ENCODE measurements around the gene SPRR2A.
"Not testable (repeated sequence)": the region's sequence is repeated elsewhere in the genome, so short reads cannot be mapped to it uniquely, and the experiment has no call there.

SPRR2A gene

DNA sequence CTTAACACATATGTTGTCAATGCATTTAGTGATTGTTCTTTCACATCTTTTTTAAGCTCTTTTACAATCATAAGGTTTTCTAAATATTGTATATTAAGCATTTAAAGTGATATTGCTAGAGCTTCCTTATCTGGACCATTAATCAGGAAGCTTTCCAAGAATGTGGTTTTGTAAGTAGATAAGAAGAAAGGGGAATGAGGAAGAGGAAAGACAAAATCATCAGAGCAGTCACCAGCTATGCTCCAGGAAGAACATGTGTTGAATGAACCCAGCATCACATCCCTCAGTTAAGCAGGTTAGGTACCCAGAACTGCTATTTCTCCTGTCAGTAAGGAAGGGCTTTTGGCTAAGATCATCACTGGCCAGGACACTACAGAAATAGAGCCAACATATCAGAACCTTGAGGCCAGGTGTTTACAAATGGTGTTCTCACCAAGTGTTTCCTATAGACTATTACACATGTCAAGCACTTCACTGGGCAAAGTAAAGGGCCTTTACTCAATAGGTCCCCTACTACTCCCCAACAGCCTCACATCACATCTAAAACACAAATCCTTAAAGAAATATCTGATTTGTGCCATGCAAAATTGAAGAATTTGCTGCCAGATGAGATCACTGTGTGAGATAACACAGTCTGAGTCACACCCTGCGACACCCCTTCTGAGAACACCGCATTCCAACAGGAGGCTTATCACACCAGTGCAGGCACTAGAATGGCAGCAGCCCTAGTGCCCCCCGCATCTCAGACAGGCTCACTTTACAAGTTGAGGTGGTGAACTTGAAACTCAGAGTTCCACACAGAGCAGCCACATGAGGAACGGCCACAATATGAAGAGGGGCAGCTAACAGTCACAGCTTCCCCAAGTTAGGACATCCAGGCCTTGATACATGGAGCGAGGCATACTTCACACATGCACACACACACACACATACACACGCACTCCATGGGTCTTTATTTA lies 1.8 kb upstream of the SPRR2A start:
- H3K4me1 ChIP-seq (ENCODE audit: control insufficient read depth, insufficient read depth, low read length): no peaks in the 10 kb centered on the region
- no peaks in the 10 kb centered on the region for H3K36me3 ChIP-seq (ENCODE audit: control insufficient read depth in 2 of 2, insufficient read depth in 2 of 2, low read length in 2 of 2)
- H3K9ac ChIP-seq (ENCODE audit: low read length in 2 of 2): no peak overlapping the region
- H3K27me3 ChIP-seq (ENCODE audit: control insufficient read depth in 1 of 2, insufficient read depth in 2 of 2, low read length in 2 of 2): no peaks in the 10 kb centered on the region
- H3K27ac ChIP-seq (ENCODE audit: low read length): no peak overlapping the region
- H3K4me3 ChIP-seq (ENCODE audit: low read length in 2 of 2): no peak overlapping the region
- no peaks in the 10 kb centered on the region for H3K9me3 ChIP-seq (ENCODE audit: control insufficient read depth in 2 of 2, low read length in 2 of 2)

GRCh38 chr1:153058154-153058553 lies 842 bp upstream of the SPRR2A start:
- Histone ChIP-seq H3K4me3 (ENCODE audit: low read length in 2 of 2) (no peak overlapping the region), H3K9me3 (ENCODE audit: control insufficient read depth in 2 of 2, low read length in 2 of 2) (no peaks in the 10 kb centered on the region), H3K9ac (ENCODE audit: low read length in 2 of 2) (no peak overlapping the region), H3K27ac (ENCODE audit: low read length) (no peak overlapping the region), H3K4me1 (ENCODE audit: control insufficient read depth, insufficient read depth, low read length) (no peaks in the 10 kb centered on the region), H3K27me3 (ENCODE audit: control insufficient read depth in 1 of 2, insufficient read depth in 2 of 2, low read length in 2 of 2) (no peaks in the 10 kb centered on the region), H3K36me3 (ENCODE audit: control insufficient read depth in 2 of 2, insufficient read depth in 2 of 2, low read length in 2 of 2) (no peaks in the 10 kb centered on the region)

GRCh38 chr1:153056111-153056510 lies 1.2 kb downstream of the SPRR2A start:
- H3K4me1 ChIP-seq (ENCODE audit: control insufficient read depth, insufficient read depth, low read length); H3K9ac ChIP-seq (ENCODE audit: low read length in 2 of 2); H3K27ac ChIP-seq (ENCODE audit: low read length); H3K27me3 ChIP-seq (ENCODE audit: control insufficient read depth in 1 of 2, insufficient read depth in 2 of 2, low read length in 2 of 2); H3K4me3 ChIP-seq (ENCODE audit: low read length in 2 of 2); H3K9me3 ChIP-seq (ENCODE audit: control insufficient read depth in 2 of 2, low read length in 2 of 2); H3K36me3 ChIP-seq (ENCODE audit: control insufficient read depth in 2 of 2, insufficient read depth in 2 of 2, low read length in 2 of 2): not testable (repeated sequence)

- Histone ChIP-seq H3K36me3 (ENCODE audit: control insufficient read depth in 2 of 2, insufficient read depth in 2 of 2, low read length in 2 of 2) (no peaks in the 10 kb centered on the region), H3K4me1 (ENCODE audit: control insufficient read depth, insufficient read depth, low read length) (no peaks in the 10 kb centered on the region), H3K9ac (ENCODE audit: low read length in 2 of 2) (no peak overlapping the region)
Measured at GRCh38 chr1:153049211-153049610, 8.1 kb downstream of the SPRR2A start.

GRCh38 chr1:153040950-153041631 lies 16.2 kb downstream of the SPRR2A start, which contains the start of gene SPRR2D:
Gene SPRR2D (minus strand): TSS chr1:153041120. CDS start chr1:153040346, 774 bp downstream.
- Histone ChIP-seq H3K9ac (ENCODE audit: low read length in 2 of 2) (no peak within 1 kb of the TSS), H3K27ac (ENCODE audit: low read length) (no peak within 1 kb of the TSS), H3K27me3 (ENCODE audit: control insufficient read depth in 1 of 2, insufficient read depth in 2 of 2, low read length in 2 of 2) (no peaks in the 10 kb centered on the region), H3K9me3 (ENCODE audit: control insufficient read depth in 2 of 2, low read length in 2 of 2) (no peaks in the 10 kb centered on the region), H3K36me3 (ENCODE audit: control insufficient read depth in 2 of 2, insufficient read depth in 2 of 2, low read length in 2 of 2) (no peaks in the 10 kb centered on the region), H3K4me1 (ENCODE audit: control insufficient read depth, insufficient read depth, low read length) (no peaks in the 10 kb centered on the region), H3K4me3 (ENCODE audit: low read length in 2 of 2) (no peak within 1 kb of the TSS)

More at GRCh38 chr1:153049211-153049610, 8.1 kb downstream of the SPRR2A start:
- no peak overlapping the region for H3K4me3 ChIP-seq (ENCODE audit: low read length in 2 of 2)
- H3K27ac ChIP-seq (ENCODE audit: low read length): no peak overlapping the region
- no peaks in the 10 kb centered on the region for H3K9me3 ChIP-seq (ENCODE audit: control insufficient read depth in 2 of 2, low read length in 2 of 2)
- H3K27me3 ChIP-seq (ENCODE audit: control insufficient read depth in 1 of 2, insufficient read depth in 2 of 2, low read length in 2 of 2): no peaks in the 10 kb centered on the region

- Histone ChIP-seq H3K27me3 (ENCODE audit: control insufficient read depth in 1 of 2, insufficient read depth in 2 of 2, low read length in 2 of 2) (no peaks in the 10 kb centered on the region), H3K27ac (ENCODE audit: low read length) (no peak overlapping the region), H3K36me3 (ENCODE audit: control insufficient read depth in 2 of 2, insufficient read depth in 2 of 2, low read length in 2 of 2) (no peaks in the 10 kb centered on the region), H3K9ac (ENCODE audit: low read length in 2 of 2) (no peak overlapping the region), H3K4me1 (ENCODE audit: control insufficient read depth, insufficient read depth, low read length) (no peaks in the 10 kb centered on the region), H3K9me3 (ENCODE audit: control insufficient read depth in 2 of 2, low read length in 2 of 2) (no peaks in the 10 kb centered on the region), H3K4me3 (ENCODE audit: low read length in 2 of 2) (no peak overlapping the region)
Measured at GRCh38 chr1:153035211-153035610, 22.1 kb downstream of the SPRR2A start.

DNA sequence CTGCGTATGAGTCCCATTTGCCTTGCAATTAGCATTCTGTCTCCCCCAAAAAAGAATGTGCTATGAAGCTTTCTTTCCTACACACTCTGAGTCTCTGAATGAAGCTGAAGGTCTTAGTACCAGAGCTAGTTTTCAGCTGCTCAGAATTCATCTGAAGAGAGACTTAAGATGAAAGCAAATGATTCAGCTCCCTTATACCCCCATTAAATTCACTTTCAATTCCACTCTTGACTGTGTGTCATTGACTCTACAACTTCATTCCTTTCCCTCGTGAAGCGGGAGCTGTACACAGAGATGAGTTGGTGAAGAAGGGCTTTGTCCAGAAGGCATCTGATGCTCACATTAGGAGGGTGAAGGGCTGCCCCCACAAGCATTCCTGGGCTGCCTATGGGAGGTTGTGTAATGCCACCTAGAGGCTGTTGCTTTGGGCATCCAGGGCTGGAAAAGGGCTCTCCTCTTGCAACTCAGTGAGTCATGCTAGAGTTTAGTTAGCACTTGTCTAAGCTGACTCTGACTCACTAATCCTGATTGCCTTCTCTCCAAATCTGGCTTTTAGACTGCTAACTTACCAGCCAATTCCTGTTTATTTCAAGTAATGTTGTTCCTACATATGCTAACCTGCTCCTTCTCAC lies 24.5 kb downstream of the SPRR2A start:
- Histone ChIP-seq H3K36me3 (ENCODE audit: control insufficient read depth in 2 of 2, insufficient read depth in 2 of 2, low read length in 2 of 2) (no peaks in the 10 kb centered on the region), H3K4me1 (ENCODE audit: control insufficient read depth, insufficient read depth, low read length) (no peaks in the 10 kb centered on the region), H3K4me3 (ENCODE audit: low read length in 2 of 2) (no peak overlapping the region), H3K9ac (ENCODE audit: low read length in 2 of 2) (no peak overlapping the region), H3K9me3 (ENCODE audit: control insufficient read depth in 2 of 2, low read length in 2 of 2) (no peaks in the 10 kb centered on the region), H3K27ac (ENCODE audit: low read length) (no peak overlapping the region), H3K27me3 (ENCODE audit: control insufficient read depth in 1 of 2, insufficient read depth in 2 of 2, low read length in 2 of 2) (no peaks in the 10 kb centered on the region)

GRCh38 chr1:153032073-153032472 lies 25.2 kb downstream of the SPRR2A start:
- no peak overlapping the region for H3K4me3 ChIP-seq (ENCODE audit: low read length in 2 of 2)
- no peaks in the 10 kb centered on the region for H3K9me3 ChIP-seq (ENCODE audit: control insufficient read depth in 2 of 2, low read length in 2 of 2)

DNA sequence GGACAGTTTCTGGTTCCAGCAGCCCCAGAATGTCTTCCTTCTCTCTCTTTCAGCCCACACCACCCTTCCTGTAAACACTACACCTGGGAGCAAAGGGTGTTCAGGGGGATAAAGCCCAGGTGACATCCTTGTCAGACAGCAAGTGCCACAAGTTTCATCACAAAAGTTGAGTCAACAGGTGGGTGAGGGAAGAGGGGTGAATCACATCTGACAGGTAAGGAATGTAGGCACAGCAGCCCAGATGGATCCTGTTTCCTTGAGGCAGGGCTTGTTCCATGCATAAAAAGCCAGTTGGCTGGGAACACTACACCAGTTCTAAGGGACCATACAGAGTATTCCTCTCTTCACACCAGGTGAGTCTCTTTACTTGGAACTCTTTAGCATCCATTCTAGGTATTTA lies 26.4 kb downstream of the SPRR2A start, which contains the start of gene SPRR1B:
Gene SPRR1B (plus strand): TSS at position 309 of the 400 bp plus-strand sequence. CDS start 1,143 bp downstream, outside the sequence.
- Histone ChIP-seq H3K4me1 (ENCODE audit: control insufficient read depth, insufficient read depth, low read length) (no peaks in the 10 kb centered on the region), H3K4me3 (ENCODE audit: low read length in 2 of 2) (no peak within 1 kb of the TSS), H3K27me3 (ENCODE audit: control insufficient read depth in 1 of 2, insufficient read depth in 2 of 2, low read length in 2 of 2) (no peaks in the 10 kb centered on the region), H3K36me3 (ENCODE audit: control insufficient read depth in 2 of 2, insufficient read depth in 2 of 2, low read length in 2 of 2) (no peaks in the 10 kb centered on the region), H3K27ac (ENCODE audit: low read length) (no peak within 1 kb of the TSS), H3K9me3 (ENCODE audit: control insufficient read depth in 2 of 2, low read length in 2 of 2) (no peaks in the 10 kb centered on the region), H3K9ac (ENCODE audit: low read length in 2 of 2) (no peak within 1 kb of the TSS)

More at GRCh38 chr1:153032073-153032472, 25.2 kb downstream of the SPRR2A start:
- H3K9ac ChIP-seq (ENCODE audit: low read length in 2 of 2): no peak overlapping the region
- H3K27me3 ChIP-seq (ENCODE audit: control insufficient read depth in 1 of 2, insufficient read depth in 2 of 2, low read length in 2 of 2): no peaks in the 10 kb centered on the region
- no peaks in the 10 kb centered on the region for H3K36me3 ChIP-seq (ENCODE audit: control insufficient read depth in 2 of 2, insufficient read depth in 2 of 2, low read length in 2 of 2)
- H3K4me1 ChIP-seq (ENCODE audit: control insufficient read depth, insufficient read depth, low read length): no peaks in the 10 kb centered on the region
- no peak overlapping the region for H3K27ac ChIP-seq (ENCODE audit: low read length)

- Histone ChIP-seq H3K9me3 (ENCODE audit: control insufficient read depth in 2 of 2, low read length in 2 of 2) (no peaks in the 10 kb centered on the region), H3K27me3 (ENCODE audit: control insufficient read depth in 1 of 2, insufficient read depth in 2 of 2, low read length in 2 of 2) (no peaks in the 10 kb centered on the region), H3K36me3 (ENCODE audit: control insufficient read depth in 2 of 2, insufficient read depth in 2 of 2, low read length in 2 of 2) (no peaks in the 10 kb centered on the region), H3K27ac (ENCODE audit: low read length) (no peak overlapping the region), H3K4me3 (ENCODE audit: low read length in 2 of 2) (no peak overlapping the region), H3K9ac (ENCODE audit: low read length in 2 of 2) (no peak overlapping the region), H3K4me1 (ENCODE audit: control insufficient read depth, insufficient read depth, low read length) (no peaks in the 10 kb centered on the region)
Measured at GRCh38 chr1:153028766-153029165, 28.5 kb downstream of the SPRR2A start.

All from stomach smooth muscle (tissue), 2 donors.